ENCODE measurements around the gene CD200.

The CD200 gene

DNA sequence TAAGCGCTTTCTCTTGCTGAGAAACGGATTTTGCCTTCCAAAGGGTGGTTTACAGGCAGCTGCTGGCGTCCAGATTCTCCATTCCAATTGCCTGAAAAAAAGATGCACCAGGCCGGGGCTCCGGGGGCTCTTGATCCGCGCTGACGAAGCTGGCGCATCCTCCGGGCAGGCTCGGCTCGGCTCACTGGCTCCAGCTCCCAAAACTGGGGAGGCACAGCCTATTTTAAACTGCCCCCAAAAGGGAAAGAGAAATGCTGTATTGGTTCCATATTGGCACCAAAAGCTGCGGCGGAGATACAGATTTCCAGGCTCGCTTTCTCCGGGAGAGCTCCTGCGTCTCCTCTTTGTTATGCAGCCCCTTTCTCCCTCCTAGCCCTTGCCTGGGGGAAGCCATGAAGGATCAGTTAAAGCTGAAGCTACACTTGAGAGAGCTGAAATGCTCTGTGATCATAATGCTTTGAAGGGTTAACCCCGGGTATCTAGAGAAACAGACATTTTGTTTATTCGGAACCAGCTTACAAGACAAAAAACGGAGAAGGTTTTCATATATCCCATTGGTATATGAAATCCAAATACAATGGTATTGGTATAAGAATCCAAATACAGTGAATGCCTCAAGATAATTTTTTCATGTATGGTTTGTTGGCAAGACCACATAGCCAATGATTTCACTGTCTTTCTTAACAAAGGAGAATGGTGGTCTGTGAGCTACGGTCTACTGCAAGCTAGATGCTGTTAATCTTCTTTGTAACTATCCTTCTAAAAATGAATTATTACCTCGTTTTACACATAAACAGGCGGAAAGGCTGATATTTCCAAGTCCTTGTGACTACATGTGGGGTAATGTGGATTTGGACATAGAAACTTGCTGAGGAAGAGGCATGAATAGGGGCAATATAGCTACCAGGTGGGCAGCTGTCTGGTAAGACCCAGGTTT is 693 bp downstream of the CD200 start:
- peak; percentile 2 for DNase-seq

DNA sequence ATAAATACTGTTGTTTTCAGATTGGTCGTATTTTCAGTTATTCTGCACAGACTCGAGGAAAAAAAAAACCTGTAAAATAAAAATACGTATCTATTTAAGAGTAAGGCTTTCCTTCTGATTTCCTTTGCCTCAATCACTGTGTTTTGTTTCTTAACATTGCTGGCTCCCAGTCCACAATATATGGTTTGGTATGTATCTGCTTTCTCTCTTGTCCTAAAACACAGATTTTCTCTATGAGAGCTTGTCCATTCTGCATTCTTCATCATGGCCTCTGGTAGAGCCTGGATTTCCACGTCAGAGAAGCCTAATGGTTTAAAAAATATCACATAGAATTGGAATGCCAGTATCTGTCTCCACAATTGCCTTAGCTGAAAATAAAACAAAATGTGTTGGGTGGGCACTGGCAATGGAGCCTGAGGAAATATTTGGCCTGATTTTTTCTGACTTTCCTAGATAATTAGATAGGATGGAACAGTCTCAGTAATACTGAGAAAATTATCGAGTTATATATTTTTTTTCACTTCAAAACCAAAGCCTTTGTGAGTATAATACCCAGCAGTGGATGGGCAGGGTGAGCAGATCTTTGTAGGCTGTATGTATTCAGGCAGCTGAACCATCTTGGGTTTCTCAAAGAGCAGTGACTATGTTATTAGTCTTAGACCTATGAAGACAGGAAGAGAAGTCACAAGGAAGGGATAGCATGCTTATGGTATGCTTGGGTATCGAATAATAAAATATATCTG is 1.9 kb downstream of the CD200 start:
- DNase-seq, result no peak

DNA sequence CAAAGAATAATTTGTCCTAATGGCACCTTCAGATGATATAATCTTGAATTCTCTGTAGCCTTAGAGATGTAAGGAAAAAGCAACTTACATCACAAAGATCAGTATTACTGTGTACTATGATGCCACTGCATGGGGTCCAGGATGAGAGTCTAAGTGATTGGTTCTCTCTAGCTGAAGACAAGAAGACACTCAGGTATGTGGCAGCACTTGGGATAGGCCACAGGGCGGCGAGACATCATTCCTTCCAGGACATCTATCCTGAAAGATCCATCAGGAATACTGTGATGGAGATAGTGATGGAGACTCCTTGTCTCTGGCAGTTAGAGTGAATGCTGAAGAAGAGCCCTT is 2.5 kb downstream of the CD200 start:
- DNase-seq, result no peak

DNA sequence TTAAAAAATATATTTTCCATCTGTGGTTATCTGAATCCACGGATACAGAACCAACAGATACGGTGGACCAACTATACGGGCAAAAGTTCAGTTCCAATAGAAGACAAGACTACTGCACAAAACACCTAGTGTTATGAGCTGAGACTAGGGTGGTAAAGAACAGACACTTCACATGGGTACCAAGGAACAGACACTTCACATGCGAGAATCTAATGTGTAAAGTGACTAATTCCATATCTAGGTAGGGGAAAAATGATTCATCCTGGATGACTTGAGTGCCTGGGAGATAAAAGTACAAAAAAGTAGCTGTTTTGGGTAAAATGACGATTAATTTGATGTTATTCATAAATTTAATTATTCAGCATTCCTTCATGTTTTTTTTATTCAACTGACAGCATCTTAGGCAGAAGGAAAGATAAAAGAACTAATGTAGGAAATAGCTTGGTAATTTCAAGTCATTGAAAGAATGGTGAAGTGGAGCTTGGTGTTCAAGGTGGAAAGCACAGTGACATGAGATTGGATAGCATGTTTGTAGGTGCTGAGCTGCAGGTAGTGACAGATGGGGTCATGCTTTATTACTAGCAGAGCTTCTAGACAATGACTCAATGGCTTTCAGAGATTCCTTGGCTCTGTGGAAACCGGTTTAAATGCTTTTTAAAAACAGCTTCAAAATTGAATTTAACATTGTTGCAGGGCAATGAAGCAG is 5.2 kb downstream of the CD200 start:
- no peak for DNase-seq

DNA sequence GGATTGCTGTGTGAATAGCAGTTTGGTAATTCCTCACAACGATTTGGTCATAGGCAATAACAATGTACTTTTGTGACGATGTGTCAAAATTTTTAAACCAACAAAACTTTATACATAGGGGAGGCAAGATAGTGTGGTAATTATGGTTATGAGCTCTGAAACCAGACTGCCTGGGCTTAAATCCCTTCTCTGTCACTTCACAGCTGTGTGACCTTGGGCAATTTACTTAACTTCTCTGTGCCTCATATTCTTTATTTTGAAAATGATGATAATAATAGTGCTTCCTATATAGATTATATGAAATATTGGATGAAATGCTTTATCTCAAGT is 5.7 kb downstream of the CD200 start:
- DNase-seq, result no peak

DNA sequence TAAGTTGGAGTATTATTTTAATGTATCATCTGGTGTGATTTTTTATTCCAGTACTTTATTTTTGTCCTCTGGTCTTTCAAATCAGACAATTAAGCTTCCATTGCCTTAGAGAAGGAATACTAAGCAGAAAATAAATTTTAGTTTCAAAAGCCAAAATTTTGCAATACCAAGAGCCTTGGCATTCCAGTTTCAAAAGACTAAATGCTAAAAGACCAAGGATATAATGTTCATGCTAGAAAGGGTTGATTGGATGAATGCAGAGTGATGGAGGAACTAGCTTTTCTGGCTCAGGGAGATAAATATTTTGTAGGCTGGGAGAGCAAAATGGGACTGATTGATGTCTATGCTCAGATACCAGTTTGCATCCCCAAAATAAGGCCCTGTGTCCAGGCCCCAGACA is 6.2 kb downstream of the CD200 start:
- no peak for DNase-seq

DNA sequence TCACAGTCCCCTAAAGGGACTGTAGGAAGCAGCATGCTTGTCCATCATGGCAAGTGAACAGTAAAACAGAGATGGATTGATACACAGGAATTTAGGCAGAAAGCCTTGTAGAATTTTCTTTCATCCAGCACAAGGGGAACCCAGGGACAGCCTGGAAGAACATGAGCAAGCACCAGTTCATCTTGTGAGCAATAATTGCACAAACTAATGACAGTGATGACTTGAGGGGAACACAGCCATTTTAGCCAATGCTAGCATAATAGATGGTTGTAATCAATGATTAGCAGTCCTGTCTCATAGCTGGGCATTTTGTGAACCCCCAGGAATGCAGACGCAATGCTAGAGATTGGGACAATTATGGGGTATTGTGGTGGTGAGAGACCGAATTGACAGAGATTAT is 6.7 kb downstream of the CD200 start:
- DNase-seq, result no peak

DNA sequence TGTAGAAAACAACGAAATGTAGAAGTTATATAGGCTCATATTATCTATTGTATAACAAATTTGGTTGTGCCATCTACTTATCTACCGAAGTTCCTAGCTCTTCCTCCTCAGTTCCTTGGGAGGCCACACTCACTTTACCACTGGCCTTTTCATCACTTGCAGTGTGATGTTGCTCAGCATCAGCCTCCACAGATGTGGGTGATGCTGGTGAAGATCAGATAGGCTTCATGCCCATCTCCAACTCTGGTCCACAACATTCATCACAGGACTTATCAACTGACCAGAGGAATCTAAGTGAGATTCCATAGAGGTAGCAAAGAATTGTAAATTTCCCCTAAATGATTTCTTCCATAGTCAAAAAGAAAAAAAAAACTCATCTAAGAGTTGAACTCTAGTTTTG is 8.4 kb downstream of the CD200 start:
- DNase-seq, result no peak

DNA sequence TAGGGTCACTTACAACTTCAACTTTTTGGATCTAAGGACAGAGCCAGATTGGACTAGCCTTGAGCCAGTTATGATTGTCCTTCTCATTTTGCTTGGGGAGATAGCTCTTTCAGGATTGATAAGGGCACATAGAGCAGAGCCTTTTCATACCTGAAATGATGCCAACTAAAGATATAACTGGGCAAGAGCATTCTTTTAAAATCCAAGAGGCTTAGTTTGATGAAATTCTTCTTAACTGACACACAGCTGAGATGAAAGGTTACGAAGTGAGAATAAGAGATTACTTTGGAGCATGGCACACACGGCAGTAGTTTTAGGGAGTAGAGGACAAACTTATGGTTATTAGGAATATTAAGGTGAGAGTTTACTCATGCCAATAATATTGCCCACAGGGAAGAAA is 12.7 kb downstream of the CD200 start:
- no peak for DNase-seq

DNA sequence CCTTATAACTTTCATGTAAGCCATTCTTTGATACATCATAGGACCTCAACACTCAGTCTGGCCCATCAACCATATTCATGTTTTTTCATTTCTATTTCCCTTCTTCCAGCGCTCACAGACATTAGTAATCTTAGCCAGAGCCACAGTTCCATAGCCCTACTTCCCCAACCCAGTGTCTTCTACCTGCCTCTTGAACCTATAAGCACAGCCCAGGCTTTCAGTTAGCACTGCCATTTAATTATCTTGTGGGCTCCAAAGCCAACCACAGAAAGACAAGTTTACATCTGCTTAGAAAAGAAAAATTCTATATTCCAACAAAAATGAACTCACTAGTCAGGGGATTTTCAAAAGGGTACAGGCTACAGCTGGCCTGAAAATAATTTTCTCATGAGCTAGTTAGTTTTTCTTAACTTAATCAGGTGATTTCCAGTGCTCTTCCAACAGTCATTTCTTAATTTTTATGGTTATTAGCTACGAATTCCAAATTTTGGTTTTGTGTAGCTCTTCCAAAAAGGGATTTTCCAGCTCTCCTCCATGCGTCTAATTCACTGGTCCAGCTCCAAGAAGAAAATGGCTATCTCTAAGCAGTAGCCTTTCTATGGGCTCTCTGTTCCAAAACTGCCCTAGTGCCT is 13.7 kb downstream of the CD200 start:
- no peak for DNase-seq

DNA sequence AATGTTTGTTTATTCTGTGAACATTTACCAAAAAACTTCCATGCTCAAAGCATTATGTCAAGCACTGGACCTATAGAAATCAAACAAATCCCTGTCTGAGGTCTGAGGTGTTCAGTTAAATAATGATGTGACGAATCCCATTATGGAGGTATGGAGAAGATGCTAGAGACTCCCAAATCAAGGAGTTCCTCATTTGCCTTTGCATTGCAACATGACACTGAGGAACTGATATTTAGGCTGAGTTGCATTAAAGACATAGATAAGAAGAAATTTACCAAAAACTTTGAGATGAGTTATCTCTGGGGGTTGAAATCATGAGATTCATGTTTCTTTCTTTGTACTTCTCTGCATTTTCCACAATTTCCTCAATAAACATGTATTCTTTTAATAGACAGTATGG is 16.0 kb downstream of the CD200 start:
- no peak for DNase-seq

DNA sequence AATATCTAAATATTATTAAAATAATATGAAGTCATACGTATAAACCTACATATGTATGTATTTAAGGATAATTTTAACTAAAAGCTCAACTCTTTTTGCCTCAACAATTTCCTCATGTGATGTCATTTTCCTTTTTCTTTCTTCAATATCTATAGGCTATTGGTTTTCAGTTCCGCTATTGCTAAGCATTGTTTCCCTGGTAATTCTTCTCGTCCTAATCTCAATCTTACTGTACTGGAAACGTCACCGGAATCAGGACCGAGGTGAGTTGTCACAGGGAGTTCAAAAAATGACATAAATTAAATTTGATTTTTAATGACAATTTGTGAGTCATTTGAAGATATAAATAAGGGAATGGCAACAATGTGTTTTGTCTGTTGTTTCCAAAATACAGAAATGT is 16.6 kb downstream of the CD200 start:
- DNase-seq, result no peak

DNA sequence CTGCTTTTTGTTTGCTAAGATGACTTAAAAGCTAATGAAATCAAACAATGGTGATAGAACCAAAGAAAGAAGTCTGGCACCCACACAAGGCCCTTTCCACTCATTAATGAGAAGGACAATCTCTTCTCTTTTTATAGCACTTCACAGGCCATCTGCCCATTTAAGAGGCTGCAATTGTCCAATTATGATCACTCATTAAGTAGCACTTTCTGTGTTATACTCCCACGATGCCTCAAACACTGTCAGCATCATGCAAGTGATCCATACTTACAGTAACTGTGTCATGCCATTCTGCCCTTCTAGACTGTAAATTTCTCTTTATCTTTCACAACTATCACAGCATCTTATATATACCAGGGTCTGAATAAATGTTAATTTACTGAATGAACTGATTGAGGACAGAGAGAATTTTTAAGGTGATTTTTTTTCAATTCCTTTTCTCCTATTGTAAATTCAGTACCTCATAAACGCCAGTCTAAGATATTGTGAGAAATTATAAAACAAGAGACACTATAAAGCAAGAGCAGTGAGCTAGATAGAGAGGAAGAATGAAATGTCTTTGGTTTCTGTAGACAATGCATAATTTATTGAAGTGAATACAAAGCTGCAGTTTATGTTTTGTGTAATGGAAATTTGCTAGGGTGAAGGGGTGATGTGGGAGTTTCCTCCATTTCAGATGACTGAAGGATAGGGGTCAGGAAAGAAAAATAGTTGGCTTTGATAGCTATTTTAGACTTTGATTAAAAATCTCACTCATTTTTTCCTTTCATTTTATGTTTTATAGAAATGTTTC is 17.3 kb downstream of the CD200 start:
- no peak for DNase-seq

DNA sequence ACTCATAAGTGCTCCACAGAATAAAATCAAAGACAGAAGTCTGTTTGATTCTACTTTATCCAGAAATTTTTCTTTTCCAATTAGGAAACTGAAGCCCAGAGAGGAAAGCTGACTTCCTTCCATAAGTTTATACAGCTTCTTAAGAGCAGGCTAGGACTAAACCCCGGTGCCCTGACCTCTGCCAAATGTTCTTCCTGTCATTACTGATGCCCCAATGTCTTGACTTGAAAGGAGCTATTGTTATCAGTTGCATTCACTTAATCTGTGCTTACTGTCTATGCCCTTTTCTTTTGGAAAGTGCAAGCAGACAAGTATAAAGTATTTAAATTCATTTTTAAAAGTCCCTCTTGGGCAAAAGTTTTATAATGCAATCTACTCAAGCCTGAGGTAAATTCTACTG is 18.1 kb downstream of the CD200 start:
- no peak for DNase-seq

DNA sequence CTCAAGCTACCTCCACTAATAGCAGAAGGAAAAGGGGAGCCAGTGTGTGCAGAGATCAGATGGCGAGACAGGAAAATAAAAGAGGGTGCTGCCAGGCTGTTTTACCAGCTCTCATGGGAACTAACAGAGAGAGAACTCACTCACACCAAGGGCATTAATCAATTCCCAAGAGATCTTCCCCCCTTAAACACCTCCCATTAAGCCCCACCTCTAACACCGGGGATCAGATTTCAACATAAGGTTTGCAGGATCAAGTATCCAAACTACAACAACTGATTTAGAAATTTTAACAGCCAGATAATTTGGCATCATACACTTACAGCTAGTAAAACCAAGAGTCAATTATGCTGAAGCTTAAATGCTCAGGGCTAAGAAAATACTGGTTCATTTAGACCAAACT is 18.9 kb downstream of the CD200 start:
- no peak for DNase-seq

DNA sequence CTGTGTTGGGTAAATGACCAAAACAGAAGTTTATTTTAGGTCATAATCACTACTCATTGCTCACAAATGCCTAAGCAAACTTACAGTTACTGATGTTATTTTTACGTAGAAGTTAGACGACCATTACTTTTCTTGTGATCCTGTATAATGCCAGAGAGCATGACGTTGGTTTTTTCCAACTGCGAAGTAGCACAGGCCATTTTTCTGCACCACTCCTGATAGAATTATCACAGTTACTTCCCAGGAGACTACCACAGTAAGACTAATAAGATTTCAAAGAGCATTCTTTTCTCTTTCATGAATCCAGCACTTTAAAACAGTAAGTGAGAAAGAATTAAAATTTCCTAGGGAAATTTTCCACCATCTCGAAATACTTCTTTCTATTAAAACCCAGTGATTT is 19.8 kb downstream of the CD200 start:
- DNase-seq, result no peak

DNA sequence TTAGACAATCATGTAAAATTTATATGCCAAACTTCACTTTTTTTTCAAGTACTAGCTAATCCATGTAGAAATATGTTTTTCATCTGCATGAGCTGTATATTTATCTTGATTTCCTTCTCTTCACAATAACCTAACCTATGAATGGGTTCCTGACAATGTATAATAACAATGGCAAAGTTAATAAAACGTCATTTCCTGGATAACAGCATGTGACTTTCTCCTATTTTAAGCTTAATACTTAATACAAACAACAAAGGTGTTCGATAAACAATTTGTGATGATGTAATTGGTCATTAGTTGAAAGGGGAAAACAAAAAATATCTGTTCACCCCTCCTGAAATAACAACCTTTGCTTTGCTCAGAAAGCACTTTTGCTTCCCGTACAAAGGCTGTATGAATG is 20.4 kb downstream of the CD200 start:
- no peak for DNase-seq

DNA sequence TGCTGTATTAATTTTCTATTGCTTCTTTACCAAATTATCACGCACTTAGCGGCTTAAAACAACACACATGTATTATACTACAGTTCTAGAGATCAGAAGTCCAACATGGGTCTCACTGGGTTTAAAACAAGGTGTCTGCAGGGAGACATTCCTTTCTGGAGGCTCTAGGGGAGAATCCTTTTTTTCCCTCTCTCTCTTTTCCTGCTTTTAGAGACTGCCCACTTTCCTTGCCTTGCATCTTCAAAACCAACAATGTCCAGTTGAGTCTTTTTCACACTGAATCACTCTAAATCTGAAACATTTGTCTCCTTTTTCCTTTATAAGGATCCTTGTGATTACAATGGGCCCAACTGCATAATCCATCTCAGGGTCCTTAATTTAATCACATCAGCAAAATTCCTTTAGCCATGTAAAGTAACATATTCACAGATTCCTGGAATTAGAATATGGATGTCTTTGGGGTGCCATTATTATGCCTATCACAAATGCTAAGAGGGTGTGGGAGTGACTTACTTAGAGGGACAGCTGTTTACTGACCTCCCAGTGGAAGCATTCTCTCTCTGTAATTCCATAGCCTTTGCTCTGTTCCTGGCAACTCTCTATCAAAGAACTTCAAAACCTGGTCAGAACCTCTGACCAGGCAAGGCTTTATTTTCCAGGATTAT is 21.8 kb downstream of the CD200 start:
- DNase-seq, result no peak

DNA sequence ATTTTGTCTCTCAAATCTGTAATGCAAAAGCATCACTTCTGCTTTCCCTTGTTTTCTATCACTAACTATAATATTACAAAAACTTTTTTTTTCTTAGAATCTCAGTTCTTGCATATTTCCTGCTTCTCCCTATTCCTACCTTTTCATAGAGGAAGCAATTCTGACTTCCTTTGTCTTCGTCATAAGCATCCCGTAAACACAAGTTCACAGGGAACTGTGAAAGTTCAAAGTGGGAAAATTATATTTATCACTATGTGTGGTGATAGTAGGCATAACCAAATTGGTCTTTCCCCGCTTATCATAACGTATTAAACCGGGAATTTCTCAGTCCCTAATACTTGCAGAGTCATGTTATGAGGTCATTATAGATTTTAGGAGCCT is 22.3 kb downstream of the CD200 start:
- no peak for DNase-seq

DNA sequence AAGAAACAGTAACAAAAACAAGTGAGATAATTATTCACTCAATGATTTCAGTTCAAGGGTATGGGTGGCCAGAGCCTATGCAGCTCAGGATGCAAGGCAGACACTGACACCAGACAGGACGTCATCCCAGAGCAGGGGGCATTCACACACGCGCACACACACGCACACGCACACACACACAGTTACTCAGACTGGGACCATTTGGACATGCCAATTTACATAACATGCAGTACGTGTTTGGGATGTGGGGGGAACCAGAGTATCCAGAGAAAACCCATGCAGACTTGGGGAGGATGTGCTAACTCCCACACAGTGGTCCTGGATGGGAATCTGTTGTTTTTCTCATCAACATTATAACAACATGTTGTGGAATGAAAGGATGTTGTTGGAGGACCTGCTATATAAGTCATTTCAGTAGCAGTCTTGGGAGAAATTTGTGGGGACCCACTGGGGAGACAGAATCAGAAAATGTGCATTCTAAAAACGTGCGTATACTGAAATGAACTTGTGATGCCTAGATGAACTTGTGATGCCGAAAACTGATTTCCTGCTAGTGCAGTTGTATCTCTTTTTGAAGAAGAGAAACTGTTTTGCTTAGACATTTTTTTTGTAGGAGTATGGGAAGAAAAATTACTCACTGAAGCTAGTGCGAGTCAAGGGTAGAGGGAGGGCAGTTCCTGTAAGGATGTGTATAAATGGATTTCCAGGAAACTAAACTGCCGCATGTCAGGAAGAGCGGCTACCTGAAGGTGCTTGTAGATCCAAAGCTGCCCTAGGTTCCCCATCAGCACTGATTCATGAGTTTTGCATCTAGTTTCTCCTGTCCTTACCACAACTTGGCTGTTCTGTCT is 25.2 kb downstream of the CD200 start:
- DNase-seq, result peak; percentile 35

DNA sequence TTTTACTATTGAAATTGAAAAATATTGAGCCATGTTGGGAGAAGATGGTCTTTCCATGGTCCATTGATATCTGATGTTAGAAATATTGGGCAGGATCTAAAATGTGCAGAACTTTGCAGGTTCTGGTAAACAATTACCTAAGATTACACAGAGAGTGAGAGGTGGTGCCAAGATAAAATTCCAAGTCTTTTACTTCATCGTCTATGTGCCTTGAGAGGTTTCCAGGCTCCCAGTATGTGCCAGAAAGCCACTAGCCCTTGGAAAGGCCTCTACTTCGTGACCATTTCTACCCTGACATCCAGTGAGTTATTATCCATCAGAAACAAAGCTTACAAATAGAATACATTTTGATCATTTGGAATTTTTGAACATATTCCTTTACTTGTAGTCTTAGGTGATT is 27.6 kb downstream of the CD200 start:
- no peak for DNase-seq

Measured in activated CD4-positive, alpha-beta T cell treated with anti-CD3 and anti-CD28 coated beads, Interleukin-2, amount 50 U/mL, for 1 hour (primary cell).